B cell (primary cell): Measurements from ENCODE around the gene SMARCD3. TPM values are rescaled to one million over a fixed set of nuclear protein-coding genes. Genes with fewer than 3 reads are reported as not detected.
A peak's percentile ranks its signal among the peaks of the same experiment; 100 is the strongest.

ENCODE experiments used
- ATAC-seq: fragments of 200-7000 bp; cut with Tn5 transposase; one replicate; pipeline ENCODE4 v1.10.0; 2021; ENCODE audit warnings: low read depth, mild to moderate bottlenecking, moderate number of reproducible peaks, moderate library complexity
- CTCF ChIA-PET: fragments of 350-600 bp; sonication (Branson Sonifier 250); formaldehyde crosslinking; loops from one replicate; lab custom pipeline; 2021; ENCODE audit warnings: antibody characterized with exemption, inconsistent platforms; lab: Charles Lee
- POLR2A ChIA-PET: fragments of 350-600 bp; sonication (Branson Sonifier 250); formaldehyde crosslinking; loops from one replicate; lab custom pipeline; 2021; ENCODE audit warnings: antibody characterized with exemption; lab: Charles Lee
- DNase-seq: peaks from one replicate; pipeline ENCODE4 v3.0.0; 2013
- H2AFZ ChIP-seq: 2 replicates; pipeline ENCODE4 v1.6.1; 2012; ENCODE audit warnings: mild to moderate bottlenecking, low read depth, low read length; ENCODE audit not compliant: insufficient read depth, poor library complexity, severe bottlenecking
- H3K27ac ChIP-seq, 2 donors: 1 replicate in 1 of 2; 2 replicates in 1 of 2; pipeline ENCODE4 v1.5.1; 2012 to 2013; ENCODE audit warnings: low read length in 2 of 2, mild to moderate bottlenecking in 2 of 2, moderate library complexity in 1 of 2
- H3K27me3 ChIP-seq, 4 experiments: fragments of 200-600 bp in 1 of 4; sonication (generic) in 1 of 4; replicated peaks in 1 of 4; 1 replicate in 2 of 4; 2 replicates in 2 of 4; pipeline versions ENCODE4 v1.6.1 to v1.7.0; 2013 to 2016; ENCODE audit warnings: low read length in 3 of 4, mild to moderate bottlenecking in 2 of 4, mixed read lengths in 1 of 4, moderate library complexity in 1 of 4; ENCODE audit not compliant: insufficient read depth in 4 of 4, control insufficient read depth in 3 of 4; ENCODE audit errors: control extremely low read depth in 1 of 4
- H3K36me3 ChIP-seq, 2 experiments: replicated peaks in 1 of 2; 1 replicate in 1 of 2; 2 replicates in 1 of 2; pipeline versions ENCODE4 v1.6.1 to v1.7.1; 2013; ENCODE audit warnings: low read length in 1 of 2; ENCODE audit not compliant: insufficient read depth in 2 of 2, control insufficient read depth in 1 of 2; ENCODE audit errors: control extremely low read depth in 1 of 2, extremely low read depth in 1 of 2
- H3K4me1 ChIP-seq, 2 donors: fragments of 200-600 bp in 1 of 2; sonication (generic) in 1 of 2; 1 replicate in 1 of 2; 2 replicates in 1 of 2; pipeline versions ENCODE4 v1.5.1 to v1.6.1; 2013 to 2017; ENCODE audit warnings: low read length in 2 of 2; ENCODE audit not compliant: control insufficient read depth in 2 of 2, insufficient read depth in 2 of 2
- H3K4me2 ChIP-seq: replicated peaks from 2 replicates; pipeline ENCODE3; 2012; ENCODE audit warnings: mild to moderate bottlenecking, low read depth, low read length; ENCODE audit not compliant: poor library complexity, severe bottlenecking
- H3K4me3 ChIP-seq, 5 experiments: fragments of 200-600 bp in 1 of 5; sonication (generic) in 1 of 5; 1 replicate in 3 of 5; 2 replicates in 2 of 5; pipeline versions ENCODE4 v1.5.1 to v1.7.0; 2011 to 2016; ENCODE audit warnings: low read length in 4 of 5, mild to moderate bottlenecking in 4 of 5, low read depth in 2 of 5, control low read depth in 1 of 5, moderate library complexity in 1 of 5; ENCODE audit not compliant: insufficient read depth in 1 of 5; ENCODE audit errors: control extremely low read depth in 1 of 5, extremely low read depth in 1 of 5
- H3K79me2 ChIP-seq: fragments of 200-600 bp; sonication (generic); one replicate; pipeline ENCODE4 v1.6.0; 2016; ENCODE audit warnings: low read length; ENCODE audit not compliant: control insufficient read depth, insufficient read depth
- H3K9ac ChIP-seq: fragments of 200-600 bp; sonication (generic); 2 replicates; pipeline ENCODE4 v1.6.1; 2017; ENCODE audit warnings: mild to moderate bottlenecking, low read length, moderate library complexity
- H3K9me3 ChIP-seq, 3 donors: one replicate each; pipeline versions ENCODE4 v1.6.1 to v1.7.1; 2013; ENCODE audit warnings: low read length in 2 of 3; ENCODE audit not compliant: control insufficient read depth in 2 of 3, insufficient read depth in 1 of 3; ENCODE audit errors: control extremely low read depth in 1 of 3
- H4K20me1 ChIP-seq: 2 replicates; pipeline ENCODE4 v1.6.0; 2012; ENCODE audit warnings: mild to moderate bottlenecking, low read length; ENCODE audit not compliant: insufficient read depth, control insufficient read depth, poor library complexity, severe bottlenecking
- H3K27ac Mint-ChIP-seq: one replicate; pipeline ENCODE4 v1.8.0; 2021; ENCODE audit warnings: mixed read lengths
- H3K27me3 Mint-ChIP-seq: one replicate; pipeline ENCODE4 v1.8.0; 2021; ENCODE audit warnings: mixed read lengths
- H3K4me1 Mint-ChIP-seq: one replicate; pipeline ENCODE4 v1.8.0; 2021; ENCODE audit warnings: mixed read lengths
- H3K4me3 Mint-ChIP-seq: one replicate; pipeline ENCODE4 v1.8.0; 2021; ENCODE audit warnings: mixed read lengths
- H3K9me3 Mint-ChIP-seq: one replicate; pipeline ENCODE4 v1.8.0; 2022; ENCODE audit warnings: mixed read lengths; ENCODE audit not compliant: insufficient read depth
- EZH2 ChIP-seq: IDR thresholded peaks from 2 replicates; pipeline ENCODE4 v1.6.1; 2012; ENCODE audit warnings: borderline replicate concordance, low read depth, mild to moderate bottlenecking, moderate library complexity, low read length; ENCODE audit not compliant: insufficient read depth, poor library complexity, severe bottlenecking
- WGBS: methylation state at CpG from one replicate; pipeline ENCODE4 v1.1.5; 2013; ENCODE audit warnings: missing lambda C conversion rate; ENCODE audit not compliant: insufficient coverage; 5-methylcytosine and 5-hydroxymethylcytosine counted together
- intact Hi-C: fragments of 100-400 bp; cut with micrococcal nuclease; formaldehyde crosslinking; loops from one replicate; pipeline ENCODE4 v1.10.0; 2022
- polyA plus RNA-seq: library from polyadenylated mRNA; depleted of rRNA; stranded (reverse); fragments of >200 nt; gene quantifications from 2 replicates; pipeline ENCODE4 v1.2.3, GENCODE V29; 2012
- total RNA-seq, 2 donors: library from RNA; stranded (reverse); fragments of 120-200 nt in 1 of 2; gene quantifications; 1 replicate in 1 of 2; 2 replicates in 1 of 2; pipeline versions ENCODE4 v1.2.3 to v1.2.4, GENCODE V29; 2013 to 2022
- TF ChIP-seq, protein P1 (sequence below): fragments of 200-600 bp; IDR thresholded peaks from one replicate; pipeline ENCODE4 v1.8.0; 2022; ENCODE audit warnings: antibody characterized with exemption, mild to moderate bottlenecking

The SMARCD3 gene
- total and polyA plus RNA-seq, 2 donors (not counting 1 experiment from before 2014, with no cell fraction given), result 1.0 TPM; not detected in 1

DNA sequence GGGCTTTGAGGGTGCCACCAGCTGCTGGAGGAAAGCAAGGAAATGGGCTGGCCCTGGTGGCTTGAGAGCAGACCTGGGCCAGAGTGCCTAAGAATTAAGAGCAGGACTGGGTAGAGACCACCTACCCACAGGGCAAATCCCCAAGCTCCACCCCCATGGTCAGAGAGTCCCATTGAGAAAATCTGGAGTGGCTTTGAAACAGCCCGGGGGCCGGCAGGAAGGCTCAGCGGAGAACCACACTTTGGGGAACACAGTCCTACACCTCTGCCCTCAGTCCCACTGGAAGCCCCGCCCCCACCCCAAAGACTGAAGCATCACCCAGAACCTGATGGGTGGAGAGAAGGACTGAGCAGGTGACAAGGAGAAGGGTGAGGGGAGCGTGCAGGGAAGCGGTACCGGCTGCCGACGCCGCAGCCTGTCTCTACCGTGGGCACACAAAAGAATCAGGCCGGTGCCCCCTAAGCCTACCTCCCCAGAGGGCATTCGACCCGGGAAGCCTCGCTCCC lies 3.6 kb downstream of the SMARCD3 start:
- DNase-seq, result no peak
- H4K20me1 ChIP-seq, result peaks cover 5% of the 10 kb centered on the region
- POLR2A ChIA-PET, result interaction anchor here (1.7 to 1.8 kb wide), 2 partner anchors 12 to 18 kb away, joined by 6 to 13 read pairs; partner anchors contain the start of genes ABCF2 and CHPF2
- peak overlapping the region; percentile 99 for H3K4me2 ChIP-seq
- no peak overlapping the region for H3K27ac ChIP-seq
- WGBS, result 2% methylated on average over 11 of the region's 15 CpGs
- H3K9ac ChIP-seq, result peak overlapping the region; percentile 62
- peaks cover 0 to 46% (median 17%) of the 10 kb centered on the region in 4 experiments for H3K27me3 ChIP-seq
- Mint-ChIP-seq H3K27ac (no peak overlapping the region), H3K4me1 (peaks cover 44% of the 10 kb centered on the region), H3K9me3 (no peaks in the 10 kb centered on the region), H3K4me3 (peak overlapping the region; percentile 81), H3K27me3 (peaks cover 12% of the 10 kb centered on the region)
- H3K79me2 ChIP-seq, result no peaks in the 10 kb centered on the region
- H3K4me1 ChIP-seq, result peaks cover 41 to 50% of the 10 kb centered on the region in 2 donors
- TF ChIP-seq, protein P1, sequence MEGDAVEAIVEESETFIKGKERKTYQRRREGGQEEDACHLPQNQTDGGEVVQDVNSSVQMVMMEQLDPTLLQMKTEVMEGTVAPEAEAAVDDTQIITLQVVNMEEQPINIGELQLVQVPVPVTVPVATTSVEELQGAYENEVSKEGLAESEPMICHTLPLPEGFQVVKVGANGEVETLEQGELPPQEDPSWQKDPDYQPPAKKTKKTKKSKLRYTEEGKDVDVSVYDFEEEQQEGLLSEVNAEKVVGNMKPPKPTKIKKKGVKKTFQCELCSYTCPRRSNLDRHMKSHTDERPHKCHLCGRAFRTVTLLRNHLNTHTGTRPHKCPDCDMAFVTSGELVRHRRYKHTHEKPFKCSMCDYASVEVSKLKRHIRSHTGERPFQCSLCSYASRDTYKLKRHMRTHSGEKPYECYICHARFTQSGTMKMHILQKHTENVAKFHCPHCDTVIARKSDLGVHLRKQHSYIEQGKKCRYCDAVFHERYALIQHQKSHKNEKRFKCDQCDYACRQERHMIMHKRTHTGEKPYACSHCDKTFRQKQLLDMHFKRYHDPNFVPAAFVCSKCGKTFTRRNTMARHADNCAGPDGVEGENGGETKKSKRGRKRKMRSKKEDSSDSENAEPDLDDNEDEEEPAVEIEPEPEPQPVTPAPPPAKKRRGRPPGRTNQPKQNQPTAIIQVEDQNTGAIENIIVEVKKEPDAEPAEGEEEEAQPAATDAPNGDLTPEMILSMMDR, result no peak
- intact Hi-C loops, result loop anchor here (1.0 to 5.0 kb wide), 4 partner anchors 13 to 387 kb away; partner anchors contain the start of genes CHPF2 and NUB1
- peaks cover 0 to 19% (median 0%) of the 10 kb centered on the region in 3 donors for H3K9me3 ChIP-seq
- H3K4me3 ChIP-seq, result peak overlapping the region in 4 of 5 experiments; percentile 35 to 55 (median 52)
- H3K36me3 ChIP-seq, result no peaks in the 10 kb centered on the region
- no peak for ATAC-seq
- CTCF ChIA-PET, result interaction anchor here (1.1 to 4.2 kb wide), 8 partner anchors 8 to 124 kb away, joined by 3 to 34 read pairs (median 7); partner anchors contain the start of genes ABCF2 and CHPF2
- H2AFZ ChIP-seq, result peak overlapping the region; percentile 79

DNA sequence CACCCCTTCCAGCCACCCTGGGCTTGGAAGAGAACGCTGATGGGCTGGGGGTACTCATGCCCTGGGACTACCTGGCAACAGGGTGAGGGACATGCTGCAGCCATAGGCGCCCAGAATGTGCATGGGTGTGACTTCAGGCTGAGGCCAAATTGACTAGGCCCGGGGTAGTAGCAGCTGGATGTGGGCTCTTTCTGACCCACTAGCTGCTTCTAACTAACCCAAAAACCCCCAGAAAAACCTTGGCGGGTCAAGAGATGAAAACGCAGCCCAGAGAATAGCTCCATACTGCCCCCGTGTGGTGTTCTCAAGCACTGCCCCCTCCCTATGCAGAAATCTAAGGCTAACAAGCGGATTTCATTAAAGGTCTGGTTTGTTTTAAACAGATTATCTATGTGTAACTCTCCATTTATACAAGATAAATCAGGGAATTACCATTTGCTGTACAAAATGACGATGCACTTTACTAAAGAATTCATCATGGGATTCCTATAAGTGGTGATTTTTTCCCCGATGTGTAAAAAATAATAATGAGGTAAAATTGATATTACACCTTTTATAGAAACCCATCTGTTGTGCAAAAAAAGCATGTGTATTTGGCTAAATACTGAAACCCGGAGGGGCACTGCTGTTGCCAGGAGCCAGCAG lies 4.2 kb downstream of the SMARCD3 start:
- Histone ChIP-seq H4K20me1 (peaks cover 8% of the 10 kb centered on the region), H3K79me2 (no peaks in the 10 kb centered on the region), H3K27ac (no peak overlapping the region), H2AFZ (no peak overlapping the region), H3K9me3 (peaks cover 0 to 19% (median 0%) of the 10 kb centered on the region in 3 donors), H3K36me3 (peaks cover 0 to 3% of the 10 kb centered on the region in 2 experiments), H3K27me3 (peaks cover 0 to 40% (median 17%) of the 10 kb centered on the region in 4 experiments), H3K4me2 (peak overlapping the region; percentile 99), H3K4me1 (peaks cover 41 to 47% of the 10 kb centered on the region in 2 donors), H3K4me3 (peak overlapping the region in 3 of 5 experiments; percentile 47 to 55 (median 51)), H3K9ac (peak overlapping the region; percentile 62)
- TF ChIP-seq, protein P1, result peak; percentile 79
- TF ChIP-seq EZH2, result no peak
- intact Hi-C loops, result loop anchor here (2.0 kb wide), 1 partner anchor 72 kb away; no protein-coding TSS in a partner anchor
- H3K4me1 Mint-ChIP-seq, result peaks cover 41% of the 10 kb centered on the region
- DNase-seq (peak; percentile 68), ATAC-seq (peak; percentile 12)
- ChIA-PET POLR2A (interaction anchor here (1.7 to 1.8 kb wide), 2 partner anchors 12 to 17 kb away, joined by 6 to 13 read pairs; partner anchors contain the start of genes ABCF2 and CHPF2), CTCF (interaction anchor here (0.8 to 4.2 kb wide), 11 partner anchors 8 to 124 kb away, joined by 3 to 34 read pairs (median 4); partner anchors contain the start of genes ABCF2 and CHPF2)
- H3K27ac Mint-ChIP-seq, result no peak overlapping the region
- H3K27me3 Mint-ChIP-seq, result peaks cover 9% of the 10 kb centered on the region
- peak overlapping the region; percentile 81 for H3K4me3 Mint-ChIP-seq
- WGBS, result 39% methylated on average over 3 of the region's 10 CpGs
- H3K9me3 Mint-ChIP-seq, result no peaks in the 10 kb centered on the region
